ENCODE data around the gene HMGCS2.

The HMGCS2 gene

GRCh38 chr1:119768778-119769177, at the start of gene HMGCS2:
HMGCS2 (minus strand) TSS chr1:119768905; CDS start chr1:119768844, 61 bp downstream.
- no peak for DNase-seq

- DNase-seq: no peak
Measured at GRCh38 chr1:119818181-119818580, 49.5 kb upstream of the HMGCS2 start.

- no peak for DNase-seq
Measured at GRCh38 chr1:119816407-119816806, 47.7 kb upstream of the HMGCS2 start.

- no peak for DNase-seq
Measured at GRCh38 chr1:119815928-119816327, 47.2 kb upstream of the HMGCS2 start.

- DNase-seq: no peak
Measured at GRCh38 chr1:119815361-119815760, 46.7 kb upstream of the HMGCS2 start.

GRCh38 chr1:119814288-119814687, 45.6 kb upstream of the HMGCS2 start:
- DNase-seq: no peak

GRCh38 chr1:119811985-119812557, 43.4 kb upstream of the HMGCS2 start:
- no peak for DNase-seq

GRCh38 chr1:119811387-119811786, 42.7 kb upstream of the HMGCS2 start, which contains the start of gene REG4:
REG4 (minus strand) TSS chr1:119811460; CDS start chr1:119808769, 2,691 bp downstream.
- no peak for DNase-seq

GRCh38 chr1:119808972-119809550, 40.4 kb upstream of the HMGCS2 start:
- peak in 45 of 56 donors; percentile 1 to 80 (median 38) for DNase-seq

- no peak for DNase-seq
Measured at GRCh38 chr1:119808491-119808890, 39.8 kb upstream of the HMGCS2 start.

- no peak for DNase-seq
Measured at GRCh38 chr1:119806489-119806888, 37.8 kb upstream of the HMGCS2 start.

GRCh38 chr1:119805746-119806145, 37.0 kb upstream of the HMGCS2 start:
- no peak for DNase-seq

- no peak for DNase-seq
Measured at GRCh38 chr1:119805247-119805646, 36.5 kb upstream of the HMGCS2 start.

GRCh38 chr1:119799599-119800177, 31.0 kb upstream of the HMGCS2 start:
- no peak for DNase-seq

- DNase-seq: no peak
Measured at GRCh38 chr1:119799003-119799402, 30.3 kb upstream of the HMGCS2 start.

GRCh38 chr1:119797606-119798005, 28.9 kb upstream of the HMGCS2 start:
- no peak for DNase-seq

- DNase-seq: no peak
Measured at GRCh38 chr1:119797162-119797561, 28.5 kb upstream of the HMGCS2 start.

GRCh38 chr1:119795261-119796200, 26.8 kb upstream of the HMGCS2 start:
- DNase-seq: no peak

- DNase-seq: no peak
Measured at GRCh38 chr1:119794876-119795240, 26.2 kb upstream of the HMGCS2 start.

GRCh38 chr1:119794230-119794875, 25.6 kb upstream of the HMGCS2 start:
- no peak for DNase-seq

- DNase-seq: no peak
Measured at GRCh38 chr1:119791377-119791776, 22.7 kb upstream of the HMGCS2 start.
